HG03025 (cell line): ENCODE results near the gene AIDA.
"Not testable (repeated sequence)": the region's sequence is repeated elsewhere in the genome, so short reads cannot be mapped to it uniquely, and the experiment has no call there.

Experiments used
- ATAC-seq: cut with Tn5 transposase; IDR thresholded peaks from one replicate; pipeline ENCODE4 v1.9.1; 2021; ENCODE audit warnings: mild to moderate bottlenecking, moderate library complexity; ENCODE audit not compliant: unreplicated experiment, low FRiP score

AIDA gene, protein sequence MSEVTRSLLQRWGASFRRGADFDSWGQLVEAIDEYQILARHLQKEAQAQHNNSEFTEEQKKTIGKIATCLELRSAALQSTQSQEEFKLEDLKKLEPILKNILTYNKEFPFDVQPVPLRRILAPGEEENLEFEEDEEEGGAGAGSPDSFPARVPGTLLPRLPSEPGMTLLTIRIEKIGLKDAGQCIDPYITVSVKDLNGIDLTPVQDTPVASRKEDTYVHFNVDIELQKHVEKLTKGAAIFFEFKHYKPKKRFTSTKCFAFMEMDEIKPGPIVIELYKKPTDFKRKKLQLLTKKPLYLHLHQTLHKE

DNA sequence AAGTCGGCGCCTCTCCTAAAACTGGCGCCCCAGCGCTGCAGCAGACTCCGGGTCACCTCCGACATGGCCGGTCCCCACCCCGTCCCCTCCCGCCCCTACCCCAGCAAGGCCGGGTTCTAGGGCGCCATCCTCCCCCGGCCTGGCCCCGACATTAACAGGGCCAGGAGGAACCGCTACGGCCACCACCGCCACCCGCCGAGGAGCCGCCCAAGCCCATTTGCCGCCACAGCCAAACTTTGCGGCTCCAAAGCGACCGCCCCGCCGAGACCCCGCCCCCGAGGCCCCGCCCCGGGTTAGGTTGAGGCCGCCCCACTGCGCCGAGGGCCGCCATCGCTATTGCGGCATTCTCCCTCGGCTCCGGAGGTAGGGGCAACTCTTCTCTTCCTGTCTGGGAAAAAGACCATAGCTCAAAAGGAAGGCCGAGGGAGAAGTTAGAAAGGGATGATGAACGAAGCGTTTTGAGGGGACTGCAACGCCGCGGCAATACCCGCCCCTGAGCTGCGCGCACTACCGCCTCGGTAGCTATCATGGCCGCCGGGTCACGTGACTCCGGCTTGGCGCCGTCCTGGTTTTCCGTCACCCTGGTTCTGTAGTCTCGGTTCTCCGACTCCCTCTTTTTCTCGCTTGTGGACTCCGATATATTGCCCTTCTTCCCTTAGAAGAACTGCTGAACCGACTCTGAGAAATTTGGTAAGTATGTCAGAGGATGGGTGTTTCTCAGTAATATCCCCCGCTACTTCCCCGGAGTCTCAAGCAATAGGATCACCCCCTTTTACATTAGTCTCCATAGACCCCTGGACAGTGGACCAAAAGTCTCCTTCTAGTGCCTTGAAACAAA, at the start of gene AIDA, which contains the start of gene BROX:
TSS of gene AIDA (minus strand) at position 239 of the 838 bp plus-strand sequence. CDS start at position 65, 174 bp downstream.
TSS of gene BROX (plus strand) at position 312 of the 838 bp plus-strand sequence. CDS start 3,136 bp downstream, outside the sequence.
- ATAC-seq: peak; percentile 81

DNA sequence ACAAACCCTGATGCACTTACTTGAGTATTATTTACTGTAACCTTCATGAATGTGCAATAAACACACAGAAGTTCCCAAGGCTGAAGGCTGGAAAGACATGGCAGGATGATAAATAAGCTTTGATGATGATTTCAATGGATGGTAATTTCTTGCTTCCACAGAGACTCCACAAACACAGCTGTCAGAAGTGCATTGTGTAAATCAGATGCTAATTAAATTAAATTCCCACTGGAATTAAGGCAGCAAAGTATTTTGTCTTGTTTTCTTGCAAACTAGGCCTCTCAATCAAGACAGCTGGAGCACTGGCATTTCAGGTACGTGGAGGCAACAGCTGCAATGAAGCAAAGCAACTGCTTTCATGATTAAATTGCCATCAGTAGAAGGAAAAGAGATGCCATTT, 48.8 kb upstream of the AIDA start:
- no peak for ATAC-seq

DNA sequence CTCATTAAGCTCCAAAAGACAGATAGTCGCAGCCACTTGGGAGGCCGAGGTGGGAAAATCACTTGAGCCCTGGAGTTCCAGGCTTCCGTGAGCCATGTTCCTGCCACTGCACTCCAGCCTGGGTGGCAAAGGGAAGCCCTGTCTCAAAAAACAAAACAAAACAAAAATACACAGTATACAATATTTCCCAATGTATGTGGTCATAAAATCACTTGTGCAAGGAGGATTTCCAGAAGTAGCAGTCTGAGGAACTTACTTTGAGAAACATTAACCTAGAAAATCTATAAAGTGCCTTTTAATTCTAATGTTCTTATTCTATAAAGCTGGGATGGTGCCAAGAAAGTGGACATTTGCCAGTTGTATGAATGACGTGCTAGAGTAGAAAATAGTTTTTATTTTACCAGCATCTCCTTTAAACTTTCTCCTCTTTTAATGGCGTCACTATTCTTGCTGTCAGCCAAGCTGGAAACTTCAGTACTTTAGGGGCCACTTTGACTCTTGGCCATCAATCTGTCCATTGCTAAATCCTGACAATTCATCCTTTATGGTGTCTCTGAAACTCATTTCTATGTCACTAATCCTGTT, 47.3 kb upstream of the AIDA start:
- no peak for ATAC-seq

DNA sequence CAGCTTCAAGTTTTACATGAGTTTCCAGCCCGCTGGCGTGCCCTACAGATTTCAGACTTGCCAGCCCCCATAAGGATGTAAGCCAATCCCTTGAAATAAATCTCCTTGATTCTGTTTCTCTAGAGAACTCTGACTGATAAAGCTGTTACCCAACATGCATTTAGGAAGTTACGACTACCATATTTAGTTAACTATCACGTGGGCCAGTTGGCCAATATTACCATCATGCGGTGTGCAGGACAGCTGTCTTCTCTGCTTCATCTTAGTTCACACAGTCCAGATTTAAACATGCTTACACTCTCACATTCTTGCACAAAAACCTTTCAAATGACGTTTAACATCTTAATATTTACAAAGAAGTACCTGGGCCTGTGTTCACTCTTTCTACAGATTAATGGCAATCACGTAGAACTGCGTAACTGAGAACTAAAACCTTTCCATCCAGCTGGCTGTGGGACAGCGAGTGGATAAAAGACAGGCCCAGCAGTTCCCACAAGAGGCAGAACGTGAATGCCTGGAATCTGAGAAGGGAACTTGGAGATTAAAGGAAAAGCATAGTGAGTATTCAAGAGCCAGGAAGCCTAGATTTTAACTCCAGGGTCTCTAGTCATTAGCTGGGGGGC, 45.5 kb upstream of the AIDA start:
- ATAC-seq: no peak

DNA sequence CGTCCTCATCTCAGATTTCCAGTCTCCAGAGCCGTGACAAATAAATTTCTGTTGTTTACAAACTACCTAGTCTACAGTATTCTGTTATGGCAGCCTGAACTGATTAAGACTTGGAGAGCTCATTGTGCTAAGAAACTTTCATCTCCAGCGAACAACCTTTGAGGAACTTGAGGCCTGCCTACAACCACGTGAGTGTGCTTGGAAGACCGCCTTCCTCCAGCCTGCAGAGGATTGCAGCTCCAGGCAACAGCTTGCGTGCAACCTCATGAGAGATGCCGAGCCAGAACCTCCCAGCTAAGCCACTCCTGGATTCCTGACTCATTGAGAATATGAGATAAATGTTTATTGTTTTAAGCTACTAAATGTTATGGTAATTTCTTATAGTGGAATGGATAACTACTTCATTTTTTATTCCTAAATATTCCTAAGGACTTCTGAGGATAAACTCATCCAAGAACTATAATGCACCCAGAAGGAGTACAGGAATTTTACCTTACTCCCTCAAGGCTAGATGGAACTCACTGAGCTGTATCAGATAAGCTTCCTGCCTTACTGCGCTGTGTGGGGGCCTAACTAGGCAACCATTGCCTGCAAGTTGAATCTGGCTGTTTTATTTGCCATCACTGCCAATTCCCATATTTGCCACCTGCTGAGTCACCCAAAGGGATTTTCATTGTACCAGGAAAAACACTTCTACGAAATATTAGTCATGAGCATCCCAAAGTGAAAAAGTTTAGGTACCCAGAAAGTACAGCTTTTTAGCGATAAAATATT, 42.3 kb upstream of the AIDA start:
- no peak for ATAC-seq

DNA sequence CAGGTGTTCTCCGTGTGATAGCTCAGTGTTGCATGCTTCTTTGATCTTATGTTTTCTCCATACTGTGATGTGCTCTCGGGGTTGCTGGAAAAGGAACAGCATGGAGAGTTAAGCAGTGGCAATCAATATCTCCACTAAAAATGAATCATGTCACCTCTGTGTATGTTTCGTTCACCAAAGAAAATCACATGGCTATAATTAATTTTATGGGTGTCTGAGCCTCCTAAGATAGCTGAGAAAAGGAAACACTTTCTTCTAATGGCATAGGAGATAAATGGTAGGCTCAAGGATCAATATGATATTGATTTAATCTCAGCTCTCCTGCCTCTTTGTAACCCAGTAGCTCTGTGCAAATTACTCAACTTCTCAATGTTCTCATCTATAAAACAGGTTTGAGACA, 39.0 kb upstream of the AIDA start:
- ATAC-seq: no peak

DNA sequence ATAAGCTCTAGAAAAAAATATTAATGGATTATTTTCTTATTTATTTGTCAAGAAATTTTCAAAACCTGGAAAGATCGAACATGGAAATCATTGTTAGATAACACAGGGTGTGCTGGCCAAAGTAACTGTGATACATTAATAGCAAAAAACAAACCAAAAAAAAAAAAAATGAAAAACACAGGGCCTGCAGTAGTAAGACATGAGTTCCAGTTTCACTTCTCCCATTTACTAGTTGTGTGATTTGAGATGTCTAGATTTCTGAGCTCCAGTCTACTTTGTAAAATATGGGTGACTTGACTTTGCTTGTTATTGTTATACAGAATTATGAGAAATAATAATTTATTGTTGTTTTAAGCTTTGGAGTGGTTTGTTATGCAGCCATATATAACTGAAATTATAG, 38.4 kb upstream of the AIDA start:
- ATAC-seq: peak; percentile 78

DNA sequence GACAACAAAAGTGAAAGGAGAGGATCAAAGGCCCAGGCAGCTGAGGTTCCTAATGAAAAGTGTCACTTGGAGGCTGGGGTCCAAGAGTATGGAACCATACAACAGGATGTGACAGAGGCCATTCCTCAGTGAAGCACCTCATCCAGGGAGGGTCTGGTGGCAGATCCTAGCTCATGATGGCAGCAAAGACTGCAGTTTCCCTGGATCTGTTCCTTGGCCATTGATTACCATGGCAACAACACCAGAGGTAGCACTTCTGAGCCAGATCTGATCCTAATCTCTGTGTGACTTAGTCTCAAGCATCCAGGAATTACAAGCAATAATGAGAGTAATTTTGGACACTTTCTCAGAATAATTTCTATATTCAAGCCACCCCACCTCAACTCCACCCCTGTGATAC, 37.6 kb upstream of the AIDA start:
- ATAC-seq: no peak

DNA sequence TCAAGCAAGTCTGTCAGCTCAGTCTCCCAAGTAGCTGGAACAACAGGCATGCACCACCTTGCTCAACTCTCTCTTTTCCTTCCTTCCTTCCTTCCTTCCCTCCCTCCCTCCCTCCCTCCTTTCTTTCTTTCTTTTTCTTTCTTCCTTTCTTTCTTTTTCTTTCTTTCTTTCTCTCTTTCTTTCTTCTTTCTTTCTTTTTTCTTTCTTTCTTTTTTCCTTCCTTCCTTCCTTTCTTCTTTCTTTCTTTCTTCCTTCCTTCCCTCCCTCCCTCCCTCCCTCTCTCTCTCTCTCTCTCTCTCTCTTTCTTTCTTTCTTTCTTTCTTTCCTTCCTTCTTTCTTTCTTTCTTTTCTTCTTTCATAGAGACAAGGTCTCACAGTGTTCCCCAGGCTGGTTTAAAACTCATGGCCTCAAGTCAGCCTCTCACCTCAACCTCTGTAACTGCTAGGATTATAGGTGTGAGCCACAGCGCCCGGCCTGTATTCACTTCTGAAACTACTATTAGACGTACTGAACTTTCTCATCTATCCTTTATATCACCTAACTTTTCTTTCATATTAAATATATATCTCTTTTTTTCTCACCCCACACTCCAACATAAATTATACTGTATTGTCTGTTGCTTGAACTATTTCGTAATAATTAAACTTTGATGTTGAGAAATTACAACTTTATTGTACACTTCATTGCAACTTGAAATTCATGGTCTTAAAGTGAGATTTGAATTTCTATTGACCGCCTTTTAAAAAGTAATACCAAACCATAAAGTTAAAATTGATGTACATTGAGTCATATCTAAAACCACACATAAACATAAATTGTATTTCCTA, 29.6 kb upstream of the AIDA start:
- ATAC-seq: not testable (repeated sequence)

DNA sequence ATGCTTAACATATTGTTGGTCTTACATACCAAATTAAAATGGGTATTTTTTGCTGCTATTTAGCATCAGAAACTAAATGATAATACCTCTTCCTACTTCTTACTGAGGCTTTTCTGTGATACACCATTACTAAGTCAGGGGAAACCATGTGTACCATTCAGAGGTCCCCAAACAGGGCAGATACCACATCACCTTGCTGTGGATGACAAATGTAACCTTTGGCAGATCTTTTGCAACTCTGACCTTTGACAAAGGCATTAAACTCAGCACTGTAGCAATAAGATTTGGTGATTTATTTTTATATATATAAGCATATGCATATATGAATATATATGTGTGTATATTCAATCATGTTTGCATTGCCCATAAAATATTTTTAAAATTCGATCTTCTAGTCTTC, 27.6 kb upstream of the AIDA start:
- no peak for ATAC-seq

DNA sequence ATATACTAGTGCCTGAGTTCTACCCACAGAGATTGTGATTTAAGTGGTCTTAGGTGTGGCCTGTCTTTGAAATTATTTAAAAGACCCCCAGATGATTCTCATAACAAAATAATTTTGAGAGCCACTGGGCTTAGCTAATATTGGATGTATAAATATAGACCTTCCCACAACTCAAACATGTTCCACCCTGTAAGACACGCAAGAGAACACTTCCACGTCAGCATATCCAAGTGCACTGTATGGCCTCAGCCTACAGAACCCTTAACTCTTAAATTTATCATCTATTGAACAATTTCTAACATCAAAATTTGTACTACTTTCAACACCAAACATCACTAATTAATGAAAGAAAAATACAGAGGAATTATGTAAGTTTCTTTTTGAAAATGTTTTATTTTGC, 27.2 kb upstream of the AIDA start:
- no peak for ATAC-seq

DNA sequence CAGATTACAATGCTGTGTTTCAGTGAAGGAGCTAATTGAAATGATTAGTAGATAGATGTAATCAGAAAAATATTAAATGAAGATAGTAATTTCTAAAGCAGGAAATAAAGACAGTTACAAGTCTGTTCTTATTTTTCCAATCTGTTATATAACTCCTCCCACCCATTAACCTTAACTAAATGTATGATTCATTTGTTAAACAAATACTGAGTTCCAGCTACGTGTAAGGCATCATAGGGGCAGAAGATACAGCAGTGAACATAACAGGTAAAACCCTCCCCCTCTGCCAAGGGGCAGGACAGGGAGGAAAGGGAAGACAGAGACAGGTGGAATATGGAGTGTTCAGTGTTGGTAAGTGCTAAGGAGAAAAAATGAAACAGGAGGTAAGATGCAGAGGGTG, 24.7 kb upstream of the AIDA start, which contains the start of gene FAM177B:
TSS of gene FAM177B (plus strand) at position 231 of the 400 bp plus-strand sequence. CDS start 9,344 bp downstream, outside the sequence.
- no peak for ATAC-seq

DNA sequence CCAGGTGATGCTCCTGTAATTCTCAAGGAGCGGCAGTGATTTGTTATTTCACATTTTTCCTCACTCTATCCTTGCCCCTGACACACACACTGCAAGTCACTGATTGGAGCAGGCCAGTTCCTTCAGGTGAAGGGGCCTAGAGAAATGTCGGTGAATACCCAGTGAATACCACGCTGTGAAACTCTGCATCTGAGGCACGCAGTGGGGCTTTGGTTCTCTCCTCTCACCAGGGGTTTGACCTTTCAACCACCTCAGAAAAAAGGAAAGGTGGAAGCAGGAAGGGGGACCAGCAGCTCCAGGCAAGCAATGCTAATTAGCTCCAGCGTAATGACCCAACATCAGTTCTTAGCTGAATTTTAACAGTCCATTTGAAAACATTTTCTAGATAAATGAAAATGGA, 24.2 kb upstream of the AIDA start:
- no peak for ATAC-seq

DNA sequence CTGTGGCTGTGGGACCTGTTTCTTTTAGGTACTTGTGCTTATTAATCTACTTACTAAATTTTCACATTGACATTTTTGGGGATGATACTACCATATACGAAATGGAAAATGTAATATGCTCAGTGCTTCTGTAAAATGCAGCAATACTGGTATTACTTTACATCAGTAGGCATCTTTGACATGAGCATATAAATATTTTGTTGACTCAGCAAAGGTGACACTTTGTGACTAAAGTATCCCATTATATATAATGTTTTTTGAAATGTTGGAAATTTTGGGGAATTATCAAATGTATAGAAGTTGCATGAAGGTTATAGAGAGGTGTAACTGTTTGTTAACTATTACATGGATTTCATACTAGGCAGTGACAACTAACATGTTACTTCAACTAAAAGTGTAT, 22.4 kb upstream of the AIDA start:
- no peak for ATAC-seq

DNA sequence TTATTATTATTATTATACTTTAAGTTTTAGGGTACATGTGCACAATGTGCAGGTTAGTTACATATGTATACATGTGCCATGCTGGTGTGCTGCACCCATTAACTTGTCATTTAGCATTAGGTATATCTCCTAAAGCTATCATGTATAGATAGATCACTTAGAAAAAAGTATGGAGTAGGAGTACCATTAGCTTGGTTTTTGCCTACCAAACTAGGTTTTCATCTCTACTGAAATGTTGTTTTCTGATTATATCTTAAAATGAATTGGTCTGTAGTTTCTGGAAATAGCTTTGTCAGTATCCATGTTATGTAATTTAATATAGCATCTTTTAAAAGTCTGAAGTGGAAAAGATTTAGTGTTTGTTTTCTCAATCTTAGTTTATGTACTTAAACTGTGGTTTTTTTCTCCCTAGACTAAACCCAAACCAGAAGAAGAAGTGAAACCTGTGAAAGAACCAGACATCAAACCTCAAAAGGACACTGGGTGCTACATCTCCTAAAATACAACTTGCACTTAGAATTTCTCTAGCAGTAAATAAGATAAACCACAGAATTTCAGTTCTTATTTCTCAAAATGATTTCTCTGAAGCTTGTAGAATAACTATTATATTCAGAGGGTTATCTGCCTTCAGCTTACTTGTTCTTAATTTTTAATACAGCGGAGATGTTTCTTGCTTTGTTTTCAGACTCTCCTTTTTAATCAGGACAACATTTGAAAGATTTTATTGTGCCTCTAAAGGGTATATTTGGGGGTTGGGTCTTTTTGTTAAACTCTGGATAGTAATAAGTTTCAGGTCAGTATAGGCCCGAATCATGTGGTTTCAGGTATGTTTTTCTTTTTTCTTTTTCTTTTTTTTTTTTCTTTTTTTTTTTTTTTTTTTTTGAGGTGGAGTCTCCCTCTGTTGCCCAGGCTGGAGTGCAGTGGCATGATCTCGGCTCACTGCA, 20.2 kb upstream of the AIDA start:
- peak; percentile 99 for ATAC-seq

DNA sequence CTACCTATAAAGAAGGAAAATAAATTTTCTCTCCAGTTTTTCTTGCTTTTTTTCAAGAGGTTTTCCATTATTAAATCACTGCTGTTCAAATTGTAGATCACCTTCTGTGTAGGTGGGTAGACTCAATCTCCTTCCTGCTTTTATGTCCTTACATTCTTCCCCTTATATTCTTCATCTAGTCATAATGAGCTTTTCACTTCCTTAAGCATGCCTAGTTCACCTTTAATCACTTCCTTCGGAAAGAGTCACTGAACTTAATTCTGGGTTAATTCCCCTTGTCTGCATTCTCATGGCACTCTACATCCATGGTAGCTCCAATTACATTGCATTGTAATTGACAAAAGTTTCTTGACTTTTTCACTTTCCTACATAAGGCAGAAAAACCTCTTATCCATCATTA, 18.6 kb upstream of the AIDA start:
- ATAC-seq: no peak

DNA sequence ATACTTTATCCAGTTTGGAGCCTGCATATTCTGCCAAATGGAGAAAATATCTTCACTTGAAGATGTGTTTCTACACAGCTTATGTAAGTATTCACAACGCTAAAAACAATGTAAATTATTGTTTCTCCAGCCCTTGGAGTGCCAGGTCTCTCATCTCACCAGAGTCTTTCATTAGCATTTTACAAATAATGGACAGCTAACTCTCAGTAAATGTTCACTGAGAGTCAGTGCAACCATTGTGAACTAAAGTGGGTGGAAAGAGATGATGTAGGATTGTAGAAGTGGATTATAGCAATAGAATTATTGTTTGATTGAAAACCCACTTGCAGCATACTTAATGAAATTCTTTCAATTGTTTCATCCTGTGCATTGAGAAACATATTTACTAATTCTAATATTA, 16.5 kb upstream of the AIDA start:
- no peak for ATAC-seq

DNA sequence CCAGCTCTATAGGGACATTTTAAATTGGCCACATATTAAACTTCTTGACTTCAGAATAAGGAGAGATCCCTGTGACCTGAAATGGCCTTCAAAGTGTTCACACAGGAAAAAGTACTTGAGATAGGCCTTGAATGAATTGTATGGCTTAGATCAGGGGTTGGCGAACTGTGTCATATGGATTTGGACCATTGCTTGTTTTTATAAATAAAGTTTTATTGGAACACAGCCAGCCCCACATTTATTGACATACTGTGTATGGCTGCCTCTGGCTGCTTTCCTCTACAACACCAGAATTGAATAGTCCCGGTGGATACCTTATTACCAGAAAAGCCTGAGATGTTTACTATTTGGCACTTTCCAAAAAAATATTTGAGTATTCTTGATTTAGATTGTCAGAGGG, 4.1 kb upstream of the AIDA start:
- ATAC-seq: no peak
